H1 (cell line): Measurements from ENCODE around the gene EXOSC1. TPM values are rescaled to one million over a fixed set of nuclear protein-coding genes. Genes with fewer than 3 reads are reported as not detected.

Source experiments
- CTCF ChIA-PET: fragments of 300-600 bp; sonication (Branson Sonifier 250); formaldehyde crosslinking; loops from one replicate; lab custom pipeline; 2021; ENCODE audit not compliant: partially characterized antibody; lab: Charles Lee
- POLR2A ChIA-PET: fragments of 300-600 bp; sonication (Branson Sonifier 250); formaldehyde crosslinking; loops from one replicate; lab custom pipeline; 2021; ENCODE audit warnings: inconsistent platforms; ENCODE audit not compliant: partially characterized antibody; lab: Charles Lee
- DNase-seq, 2 experiments: peaks; one replicate each; pipeline versions ENCODE4 v3.0.0 to v3.0.0-alpha.2; 2010 to 2022; ENCODE audit warnings: low spot score in 2 of 2, low read depth in 1 of 2, mixed read lengths in 1 of 2
- FAIRE-seq: peaks from 2 replicates; lab custom pipeline; 2011; peaks lifted over from hg19 to GRCh38; lab: Jason Lieb, UNC
- H2AFZ ChIP-seq: 2 replicates; pipeline ENCODE4 v1.8.1; 2012; ENCODE audit warnings: low read length, inconsistent platforms
- H2AK5ac ChIP-seq: 2 replicates; pipeline ENCODE4 v1.6.1; 2013; ENCODE audit warnings: low read depth, low read length
- H2BK120ac ChIP-seq: replicated peaks from 2 replicates; pipeline ENCODE3; 2013; ENCODE audit warnings: low read depth, low read length, inconsistent platforms
- H2BK12ac ChIP-seq: 2 replicates; pipeline ENCODE4 v1.6.1; 2013; ENCODE audit warnings: low read depth, low read length
- H2BK15ac ChIP-seq: 2 replicates; pipeline ENCODE4 v1.6.1; 2013; ENCODE audit warnings: low read length
- H2BK20ac ChIP-seq: 2 replicates; pipeline ENCODE4 v1.6.1; 2013; ENCODE audit warnings: low read length
- H2BK5ac ChIP-seq: 2 replicates; pipeline ENCODE4 v1.6.1; 2013; ENCODE audit warnings: low read depth, low read length
- H3K14ac ChIP-seq: 2 replicates; pipeline ENCODE4 v1.6.1; 2013; ENCODE audit warnings: inconsistent platforms; ENCODE audit not compliant: insufficient read length
- H3K18ac ChIP-seq: 2 replicates; pipeline ENCODE4 v1.6.1; 2013; ENCODE audit warnings: low read length; ENCODE audit errors: extremely low read depth
- H3K23ac ChIP-seq: 2 replicates; pipeline ENCODE4 v1.6.1; 2013; ENCODE audit warnings: inconsistent platforms; ENCODE audit not compliant: insufficient read length
- H3K23me2 ChIP-seq: 2 replicates; pipeline ENCODE4 v1.6.1; 2013; ENCODE audit warnings: low read depth, low read length
- H3K27ac ChIP-seq: 2 replicates; pipeline ENCODE4 v1.6.1; 2011; ENCODE audit warnings: low read depth, low read length, inconsistent platforms
- H3K27me3 ChIP-seq, 4 experiments: replicated peaks in 1 of 4; 1 replicate in 1 of 4; 2 replicates in 3 of 4; pipeline versions ENCODE4 v1.6.1 to v1.8.1; 2011 to 2013; ENCODE audit warnings: low read length in 3 of 4, mild to moderate bottlenecking in 3 of 4, inconsistent platforms in 2 of 4, mixed read lengths in 2 of 4, moderate library complexity in 1 of 4; ENCODE audit not compliant: control insufficient read depth in 3 of 4, insufficient read depth in 3 of 4; ENCODE audit errors: extremely low read depth in 1 of 4
- H3K36me3 ChIP-seq, 4 experiments: 2 replicates each; pipeline versions ENCODE4 v1.6.1 to v1.8.1; 2011 to 2013; ENCODE audit warnings: mild to moderate bottlenecking in 4 of 4, low read length in 3 of 4, moderate library complexity in 2 of 4, control low read depth in 1 of 4, inconsistent platforms in 1 of 4; ENCODE audit not compliant: insufficient read depth in 4 of 4, control insufficient read depth in 2 of 4
- H3K4ac ChIP-seq: replicated peaks from 2 replicates; pipeline ENCODE3; 2013; ENCODE audit warnings: low read length, low read depth, mixed read lengths, inconsistent platforms; ENCODE audit not compliant: insufficient read length
- H3K4me1 ChIP-seq, 4 experiments: replicated peaks in 1 of 4; 1 replicate in 1 of 4; 2 replicates in 3 of 4; pipeline versions ENCODE4 v1.6.1 to v1.8.1; 2011 to 2013; ENCODE audit warnings: low read length in 3 of 4, inconsistent platforms in 2 of 4, mixed read lengths in 1 of 4; ENCODE audit not compliant: insufficient read depth in 4 of 4, control insufficient read depth in 3 of 4
- H3K4me2 ChIP-seq, 2 experiments: 2 replicates each; pipeline versions ENCODE4 v1.6.1 to v1.8.1; 2011 to 2013; ENCODE audit warnings: low read depth in 2 of 2, low read length in 2 of 2, control low read depth in 1 of 2, inconsistent platforms in 1 of 2, mild to moderate bottlenecking in 1 of 2; ENCODE audit not compliant: insufficient read depth in 1 of 2
- H3K4me3 ChIP-seq, 4 experiments: fragments of 200-600, 300-600 bp in 1 of 4; sonication (generic), shearing (Covaris generic), sonication (Bioruptor Twin) in 1 of 4; 2 replicates each; pipeline versions ENCODE4 v1.5.1 to v1.8.1; 2011 to 2016; ENCODE audit warnings: low read length in 4 of 4, low read depth in 3 of 4, control low read depth in 2 of 4, inconsistent platforms in 2 of 4, mild to moderate bottlenecking in 2 of 4, mixed read lengths in 1 of 4, moderate library complexity in 1 of 4; ENCODE audit not compliant: insufficient read depth in 2 of 4; ENCODE audit errors: extremely low read depth in 1 of 4
- H3K56ac ChIP-seq: replicated peaks from 2 replicates; pipeline ENCODE3; 2013; ENCODE audit warnings: low read depth, mild to moderate bottlenecking, mixed read lengths, low read length, inconsistent platforms; ENCODE audit not compliant: insufficient read length
- H3K79me1 ChIP-seq: 2 replicates; pipeline ENCODE4 v1.6.1; 2013; ENCODE audit warnings: low read depth, low read length, control low read depth
- H3K79me2 ChIP-seq, 2 experiments: 2 replicates each; pipeline versions ENCODE4 v1.6.1 to v1.8.1; 2012 to 2013; ENCODE audit warnings: low read length in 2 of 2, mild to moderate bottlenecking in 2 of 2, inconsistent platforms in 1 of 2; ENCODE audit not compliant: insufficient read depth in 2 of 2, control insufficient read depth in 1 of 2
- H3K9ac ChIP-seq, 4 experiments: replicated peaks in 1 of 4; 1 replicate in 1 of 4; 2 replicates in 3 of 4; pipeline versions ENCODE4 v1.6.1 to v1.8.1; 2011 to 2013; ENCODE audit warnings: low read depth in 3 of 4, low read length in 3 of 4, control low read depth in 2 of 4, mild to moderate bottlenecking in 2 of 4, moderate library complexity in 2 of 4, inconsistent platforms in 1 of 4; ENCODE audit errors: extremely low read depth in 1 of 4
- H3K9me3 ChIP-seq, 2 experiments: 2 replicates each; pipeline versions ENCODE4 v1.6.1 to v1.8.1; 2012 to 2013; ENCODE audit warnings: mild to moderate bottlenecking in 2 of 2, moderate library complexity in 2 of 2, control low read depth in 1 of 2, inconsistent platforms in 1 of 2, low read depth in 1 of 2, low read length in 1 of 2, mixed read lengths in 1 of 2; ENCODE audit not compliant: insufficient read depth in 2 of 2
- H4K20me1 ChIP-seq, 2 experiments: replicated peaks in 1 of 2; 2 replicates each; pipeline versions ENCODE3 to v1.8.1; 2011 to 2013; ENCODE audit warnings: inconsistent platforms in 2 of 2, low read length in 2 of 2, mild to moderate bottlenecking in 1 of 2; ENCODE audit not compliant: insufficient read depth in 2 of 2, control insufficient read depth in 1 of 2
- H4K5ac ChIP-seq: 2 replicates; pipeline ENCODE4 v1.6.1; 2013; ENCODE audit warnings: low read length, low read depth, mixed read lengths, inconsistent platforms; ENCODE audit not compliant: insufficient read length
- H4K8ac ChIP-seq: 2 replicates; pipeline ENCODE4 v1.8.0; 2013; ENCODE audit warnings: mild to moderate bottlenecking, moderate library complexity, low read length, inconsistent platforms; ENCODE audit not compliant: insufficient read depth; ENCODE audit errors: extremely low read depth
- H4K91ac ChIP-seq: replicated peaks from 2 replicates; pipeline ENCODE3; 2013; ENCODE audit warnings: low read length, mixed read lengths, inconsistent platforms; ENCODE audit not compliant: insufficient read length
- ASH2L ChIP-seq: fragments of 200-600, 300-600 bp; sonication (generic); IDR thresholded peaks from one replicate; pipeline ENCODE4 v1.7.1; 2017; ENCODE audit warnings: low read length
- BCL11A ChIP-seq, 2 experiments: IDR thresholded peaks; one replicate each; pipeline ENCODE4 v1.6.1; 2011; ENCODE audit warnings: low read depth in 2 of 2, low read length in 2 of 2, mild to moderate bottlenecking in 2 of 2
- NANOG ChIP-seq: IDR thresholded peaks from 2 replicates; pipeline ENCODE4 v1.6.1; 2011; ENCODE audit warnings: low read length, low read depth, mild to moderate bottlenecking, inconsistent platforms; ENCODE audit not compliant: insufficient read depth, poor library complexity, severe bottlenecking
- RNF2 ChIP-seq: fragments of 200-900, 300-1000 bp; sonication (generic); IDR thresholded peaks from 2 replicates; pipeline ENCODE4 v1.7.1; 2016; ENCODE audit warnings: borderline replicate concordance, low read depth, mild to moderate bottlenecking, antibody characterized with exemption, low read length; ENCODE audit not compliant: poor library complexity, severe bottlenecking; ENCODE audit errors: missing control alignments
- SP1 ChIP-seq: IDR thresholded peaks from 2 replicates; pipeline ENCODE4 v1.6.1; 2011; ENCODE audit warnings: low read depth, low read length
- TAF7 ChIP-seq: optimal IDR thresholded peaks from 2 replicates; pipeline ENCODE3; 2011; ENCODE audit warnings: low read depth, mild to moderate bottlenecking, inconsistent platforms, low read length, moderate library complexity, borderline replicate concordance
- WGBS, 2 experiments: shearing (Covaris generic) in 1 of 2; methylation state at CpG; one replicate each; pipeline versions ENCODE4 v1.1.6 to v1.1.7; 2013 to 2015; ENCODE audit warnings: low lambda C conversion rate in 2 of 2, mixed read lengths in 2 of 2, inconsistent platforms in 1 of 2, low coverage in 1 of 2, missing lambda C conversion rate in 1 of 2; ENCODE audit not compliant: insufficient replicate concordance in 2 of 2, insufficient coverage in 1 of 2, insufficient read length in 1 of 2; ENCODE audit errors: extremely low coverage in 1 of 2, missing lambda C conversion rate in 1 of 2; 5-methylcytosine and 5-hydroxymethylcytosine counted together
- long read RNA-seq, 2 experiments: library from RNA in 1 of 2; library from capped mRNA in 1 of 2; stranded (forward); transcript quantifications; one replicate each; pipeline ENCODE4 v2.0.0, GENCODE V29; 2021; ENCODE audit warnings: inconsistent platforms in 1 of 2
- polyA minus RNA-seq, 3 experiments: library from RNA; depleted of rRNA, polyadenylated mRNA; stranded (reverse); fragments of >200 nt; gene quantifications; 1 replicate in 2 of 3; 2 replicates in 1 of 3; pipeline ENCODE4 v1.2.3, GENCODE V29; 2011
- polyA plus RNA-seq, 7 experiments: library from polyadenylated mRNA; depleted of rRNA in 3 of 7; stranded (reverse) in 5 of 7; unstranded in 2 of 7; fragments of >200 nt in 5 of 7; fragments of 200-250 nt in 2 of 7; gene quantifications; 1 replicate in 5 of 7; 2 replicates in 1 of 7; 4 replicates in 1 of 7; pipeline versions ENCODE4 v1.2.1 to v1.2.3, GENCODE V29; 2011 to 2013; ENCODE audit warnings: missing spikeins in 2 of 7, mixed read lengths in 2 of 7
- total RNA-seq: library from RNA; stranded (reverse); fragmentation: NEBNext Ultra II Directional; extraction: Animal tissue kit (Norgen Biotek cat#: 25700); gene quantifications from 2 replicates; pipeline ENCODE4 v1.2.1, GENCODE V29; 2021

EXOSC1 gene
- total RNA-seq (52.1 and 53.6 TPM in 2 replicates), polyA plus RNA-seq (2011; rRNA removed) (58.6 and 68.1 TPM in 2 replicates), polyA minus RNA-seq (2011; rRNA and poly(A)+ RNA removed) (33.8 and 42.0 TPM in 2 replicates)
- 72.7 TPM for polyA plus RNA-seq (2011; cell fraction: cytosol; rRNA removed)
- 42.4 TPM for polyA plus RNA-seq (2011; cell fraction: nucleus; rRNA removed)
- polyA plus RNA-seq (2012, experiment 1 of 2) = 50.5 to 77.6 TPM (median 73.8 TPM) in 4 replicates
- polyA plus RNA-seq (2012, experiment 2 of 2) = 47.3 TPM
- 77.0 TPM for polyA plus RNA-seq (2013, experiment 1 of 2)
- 75.8 TPM for polyA plus RNA-seq (2013, experiment 2 of 2)
- polyA minus RNA-seq (2011; cell fraction: cytosol; rRNA and poly(A)+ RNA removed) = 25.1 TPM
- polyA minus RNA-seq (2011; cell fraction: nucleus; rRNA and poly(A)+ RNA removed) = 29.0 TPM
- long read RNA-seq, experiment 1, transcript EXOSC1-204 (8 exons, 923 nt) = major isoform, 42 of 67 reads
- long read RNA-seq, experiment 1, partial matches to known transcripts = 13 of 67 reads
- long read RNA-seq, experiment 1, other reads (novel, unspliced or antisense) = 11 of 67 reads
- long read RNA-seq, experiment 2, transcript EXOSC1-202 (7 exons, 718 nt) = minor isoform, 6 of 167 reads
- long read RNA-seq, experiment 2, transcript EXOSC1-204 (8 exons, 923 nt) = major isoform, 142 of 167 reads
- long read RNA-seq, experiment 2, partial matches to known transcripts = 6 of 167 reads
- long read RNA-seq, experiment 2, other reads (novel, unspliced or antisense) = 12 of 167 reads

- H4K91ac ChIP-seq = no peak within 1 kb of the TSS
- H3K4me1 ChIP-seq = peaks cover 0 to 8% (median under 1%) of the 10 kb centered on the region in 4 experiments; a peak in 5 of 7 replicates
- peaks cover 15 to 42% of the 10 kb centered on the region in 2 experiments for H3K79me2 ChIP-seq
- H3K4me2 ChIP-seq = peak within 1 kb of the TSS; percentile 85 to 88
- DNase-seq (peak; percentile 86 to 94), FAIRE-seq (peak; percentile 92)
- H3K4me3 ChIP-seq = peak within 1 kb of the TSS; percentile 78 to 98 (median 87)
- H3K9me3 ChIP-seq = no peaks in the 10 kb centered on the region
- H3K27ac ChIP-seq = peak within 1 kb of the TSS; percentile 78
- H3K23ac ChIP-seq = no peak within 1 kb of the TSS
- peak within 1 kb of the TSS; percentile 62 for H3K4ac ChIP-seq
- POLR2A ChIA-PET = interaction anchor here (1.0 to 13.8 kb wide), 7 partner anchors 9 to 39 kb away, joined by 3 to 185 read pairs (median 5); no protein-coding TSS in a partner anchor
- H2BK12ac ChIP-seq = peak within 1 kb of the TSS; percentile 45; the same call in 1 of the 2 replicates
- H2BK120ac ChIP-seq = no peak within 1 kb of the TSS
- H2BK15ac ChIP-seq = no peak within 1 kb of the TSS
- H2AFZ ChIP-seq = peak within 1 kb of the TSS; percentile 79
- H4K20me1 ChIP-seq = peaks cover 0 to 4% of the 10 kb centered on the region in 2 experiments
- no peak within 1 kb of the TSS for H2BK20ac ChIP-seq
- peaks cover 2 to 11% (median 9%) of the 10 kb centered on the region in 4 experiments; a peak in 5 of 8 replicates for H3K36me3 ChIP-seq
- no peak within 1 kb of the TSS for H3K14ac ChIP-seq
- H3K18ac ChIP-seq = peak within 1 kb of the TSS; percentile 97
- peak within 1 kb of the TSS; percentile 66 for H2BK5ac ChIP-seq
- H3K27me3 ChIP-seq = no peaks in the 10 kb centered on the region
- peak within 1 kb of the TSS; percentile 79 for H4K5ac ChIP-seq
- peak within 1 kb of the TSS; percentile 40; the same call in 1 of the 2 replicates for H2AK5ac ChIP-seq
- H4K8ac ChIP-seq = peak within 1 kb of the TSS; percentile 98
- H3K23me2 ChIP-seq = peaks cover 7% of the 10 kb centered on the region
- WGBS, 2 experiments = 4% methylated on average over 64 of the region's 66 CpGs; no CpG with 5 or more reads in 1 of the 2 experiments
- CTCF ChIA-PET = interaction anchor here (1.1 to 2.5 kb wide), 2 partner anchors 18 to 38 kb away, joined by 3 to 19 read pairs; no protein-coding TSS in a partner anchor
- H3K9ac ChIP-seq = peak within 1 kb of the TSS; percentile 75 to 92 (median 86)
- H3K79me1 ChIP-seq = peaks cover 13% of the 10 kb centered on the region
- peak within 1 kb of the TSS; percentile 81 for H3K56ac ChIP-seq
- no peak for TF ChIP-seq BCL11A (IDR thresholded peaks at IDR 0.05; ENCODE audit: low read depth in 2 of 2, low read length in 2 of 2)
- TF ChIP-seq ASH2L = peak; percentile 77
- no peak for TF ChIP-seq NANOG
- TF ChIP-seq RNF2 = no peak
- TF ChIP-seq SP1 = peak; percentile 97
- peak; percentile 37 for TF ChIP-seq TAF7
Measured at GRCh38 chr10:97445722-97446639, at the start of gene EXOSC1, which contains the start of gene ZDHHC16. TSS of gene EXOSC1 (minus strand) at chr10:97446006. CDS start at chr10:97445985, 21 bp downstream. TSS of gene ZDHHC16 (plus strand) at chr10:97446175. CDS start at chr10:97451676, 5,501 bp downstream.
